ENCODE data around the gene BMP3. TPM values are rescaled to one million over a fixed set of nuclear protein-coding genes. Genes with fewer than 3 reads are reported as not detected.
"Not testable (repeated sequence)": the region's sequence is repeated elsewhere in the genome, so short reads cannot be mapped to it uniquely, and the experiment has no call there.

BMP3 gene
- total RNA-seq, 1 donor from 2014 or later: not detected

DNA sequence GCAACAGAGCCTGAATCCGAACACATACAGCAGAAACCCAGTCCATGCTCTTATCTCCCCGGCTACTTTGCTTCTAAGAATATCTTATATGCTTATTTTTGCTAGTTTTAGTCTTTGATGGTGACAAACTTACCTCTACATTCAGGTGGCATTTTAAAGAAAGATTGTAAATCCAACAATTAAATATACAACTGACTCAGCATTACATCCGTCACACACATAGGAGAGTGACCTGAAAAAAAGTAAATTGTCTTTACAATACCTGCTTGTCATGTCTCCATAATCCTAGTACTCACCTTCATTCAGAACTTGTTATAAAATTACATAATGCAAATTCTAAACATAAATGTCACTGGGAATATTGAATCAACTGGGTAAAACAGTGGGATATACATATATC, 30.6 kb upstream of the BMP3 start:
- Mint-ChIP-seq H3K36me3 (ENCODE audit: low read depth, unreplicated experiment) (no peaks in the 10 kb centered on the region), H3K9me3 (ENCODE audit: unreplicated experiment) (peaks cover 3% of the 10 kb centered on the region)
- H3K36me3 ChIP-seq (ENCODE audit: insufficient read depth, low read length): no peaks in the 10 kb centered on the region

DNA sequence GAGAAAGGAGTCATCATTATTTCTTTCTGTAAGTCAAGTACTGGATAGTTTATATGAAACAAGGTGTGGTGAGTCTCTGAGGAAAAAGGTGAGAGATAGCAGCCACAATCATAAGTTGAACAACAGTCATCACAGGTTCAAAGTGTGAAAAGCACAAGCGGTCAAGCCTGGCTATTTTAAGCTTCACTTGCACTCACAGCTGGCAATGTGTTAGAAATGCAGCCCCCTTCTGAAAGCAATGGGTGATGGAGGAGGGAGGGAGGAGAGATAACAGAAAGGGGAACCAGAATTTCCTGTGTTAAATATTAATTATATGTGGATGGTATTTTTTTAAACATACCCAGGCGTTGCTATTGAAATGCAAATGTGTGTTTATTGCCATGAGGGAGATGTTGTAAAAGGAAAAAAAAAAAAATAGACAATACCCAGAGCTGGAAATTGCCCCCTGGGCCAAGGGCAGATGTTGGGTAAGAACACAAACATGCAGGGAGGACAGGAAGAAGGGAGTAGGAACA, 26.9 kb upstream of the BMP3 start:
- Mint-ChIP-seq H3K4me3 (ENCODE audit: unreplicated experiment) (no peak overlapping the region), H3K36me3 (ENCODE audit: low read depth, unreplicated experiment) (no peaks in the 10 kb centered on the region), H3K4me1 (ENCODE audit: low read depth, unreplicated experiment) (no peaks in the 10 kb centered on the region), H3K9me3 (ENCODE audit: unreplicated experiment) (no peaks in the 10 kb centered on the region), H3K27me3 (ENCODE audit: low read depth, unreplicated experiment) (no peaks in the 10 kb centered on the region), H3K27ac (ENCODE audit: unreplicated experiment) (no peak overlapping the region)
- no peak for DNase-seq (ENCODE audit: low read depth)
- Histone ChIP-seq H4K20me1 (ENCODE audit: insufficient read depth, low read length) (no peaks in the 10 kb centered on the region), H3K4me1 (ENCODE audit: insufficient read depth, low read length) (no peaks in the 10 kb centered on the region), H3K27ac (ENCODE audit: low read depth, low read length) (no peak overlapping the region), H3K4me3 (ENCODE audit: insufficient read depth, low read depth, low read length) (no peak overlapping the region), H3K9ac (ENCODE audit: low read length) (no peak overlapping the region), H3K27me3 (ENCODE audit: insufficient read depth, low read length) (no peaks in the 10 kb centered on the region), H3K4me2 (ENCODE audit: low read length) (no peak overlapping the region), H3K79me2 (ENCODE audit: insufficient read depth, low read length) (no peaks in the 10 kb centered on the region), H3K36me3 (ENCODE audit: insufficient read depth, low read length) (no peaks in the 10 kb centered on the region), H2AFZ (ENCODE audit: low read depth, low read length) (no peak overlapping the region), H3K9me3 (ENCODE audit: insufficient read depth, low read depth, low read length) (no peaks in the 10 kb centered on the region)
- FAIRE-seq: no peak
- no peak for TF ChIP-seq EZH2 (IDR thresholded peaks at IDR 0.05; ENCODE audit: insufficient read depth, low read length)
- TF ChIP-seq CTCF (IDR thresholded peaks at IDR 0.05; ENCODE audit: insufficient read depth, low read depth, low read length): no peak

More for the DNA sequence above, 30.6 kb upstream of the BMP3 start:
- Histone ChIP-seq H4K20me1 (ENCODE audit: insufficient read depth, low read length) (no peaks in the 10 kb centered on the region), H3K27ac (ENCODE audit: low read depth, low read length) (no peak overlapping the region), H3K9me3 (ENCODE audit: insufficient read depth, low read depth, low read length) (no peaks in the 10 kb centered on the region), H3K9ac (ENCODE audit: low read length) (no peak overlapping the region), H3K27me3 (ENCODE audit: insufficient read depth, low read length) (no peaks in the 10 kb centered on the region), H3K4me1 (ENCODE audit: insufficient read depth, low read length) (no peaks in the 10 kb centered on the region), H3K4me2 (ENCODE audit: low read length) (no peak overlapping the region), H2AFZ (ENCODE audit: low read depth, low read length) (no peak overlapping the region), H3K79me2 (ENCODE audit: insufficient read depth, low read length) (no peaks in the 10 kb centered on the region), H3K4me3 (ENCODE audit: insufficient read depth, low read depth, low read length) (no peak overlapping the region)
- FAIRE-seq (no peak), DNase-seq (ENCODE audit: low read depth) (no peak)
- Mint-ChIP-seq H3K4me3 (ENCODE audit: unreplicated experiment) (no peak overlapping the region), H3K4me1 (ENCODE audit: low read depth, unreplicated experiment) (no peaks in the 10 kb centered on the region), H3K27ac (ENCODE audit: unreplicated experiment) (no peak overlapping the region), H3K27me3 (ENCODE audit: low read depth, unreplicated experiment) (no peaks in the 10 kb centered on the region)
- no peak for TF ChIP-seq CTCF (IDR thresholded peaks at IDR 0.05; ENCODE audit: insufficient read depth, low read depth, low read length)
- TF ChIP-seq EZH2 (IDR thresholded peaks at IDR 0.05; ENCODE audit: insufficient read depth, low read length): no peak

DNA sequence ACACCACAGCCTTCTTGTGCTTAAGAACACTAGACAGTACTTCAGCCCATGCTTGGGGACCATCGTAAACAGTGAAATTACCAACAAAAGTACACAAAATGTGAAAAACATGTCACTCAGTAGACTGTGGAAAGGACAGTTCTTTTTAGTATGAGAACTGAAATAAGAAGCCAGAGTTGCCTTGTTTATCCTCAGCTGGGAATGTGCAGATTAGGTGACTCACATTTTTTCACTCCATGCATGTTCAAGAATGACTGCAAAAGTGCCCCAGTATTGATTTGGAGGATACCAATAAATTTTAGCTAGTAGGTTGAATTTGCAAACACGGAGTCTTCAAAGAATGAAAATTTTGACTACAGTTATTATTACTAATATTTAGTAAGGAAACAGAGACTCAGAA, 23.1 kb upstream of the BMP3 start:
- Histone ChIP-seq H3K27ac (ENCODE audit: low read depth, low read length) (no peak overlapping the region), H3K79me2 (ENCODE audit: insufficient read depth, low read length) (no peaks in the 10 kb centered on the region), H3K9ac (ENCODE audit: low read length) (no peak overlapping the region), H3K36me3 (ENCODE audit: insufficient read depth, low read length) (no peaks in the 10 kb centered on the region), H3K9me3 (ENCODE audit: insufficient read depth, low read depth, low read length) (no peaks in the 10 kb centered on the region), H2AFZ (ENCODE audit: low read depth, low read length) (no peak overlapping the region), H3K27me3 (ENCODE audit: insufficient read depth, low read length) (no peaks in the 10 kb centered on the region), H3K4me2 (ENCODE audit: low read length) (no peak overlapping the region), H3K4me1 (ENCODE audit: insufficient read depth, low read length) (no peaks in the 10 kb centered on the region), H4K20me1 (ENCODE audit: insufficient read depth, low read length) (no peaks in the 10 kb centered on the region), H3K4me3 (ENCODE audit: insufficient read depth, low read depth, low read length) (no peak overlapping the region)
- no peak for TF ChIP-seq EZH2 (IDR thresholded peaks at IDR 0.05; ENCODE audit: insufficient read depth, low read length)
- no peak for TF ChIP-seq CTCF (IDR thresholded peaks at IDR 0.05; ENCODE audit: insufficient read depth, low read depth, low read length)
- FAIRE-seq (no peak), DNase-seq (ENCODE audit: low read depth) (no peak)
- Mint-ChIP-seq H3K27ac (ENCODE audit: unreplicated experiment) (no peak overlapping the region), H3K4me3 (ENCODE audit: unreplicated experiment) (no peak overlapping the region), H3K36me3 (ENCODE audit: low read depth, unreplicated experiment) (no peaks in the 10 kb centered on the region), H3K9me3 (ENCODE audit: unreplicated experiment) (no peaks in the 10 kb centered on the region), H3K4me1 (ENCODE audit: low read depth, unreplicated experiment) (no peaks in the 10 kb centered on the region), H3K27me3 (ENCODE audit: low read depth, unreplicated experiment) (no peaks in the 10 kb centered on the region)

GRCh38 chr4:81016566-81016965, 13.9 kb upstream of the BMP3 start:
- not testable (repeated sequence) for H3K9ac ChIP-seq (ENCODE audit: low read length); H3K4me3 ChIP-seq (ENCODE audit: insufficient read depth, low read depth, low read length); H4K20me1 ChIP-seq (ENCODE audit: insufficient read depth, low read length); H3K27ac Mint-ChIP-seq (ENCODE audit: unreplicated experiment); H3K27ac ChIP-seq (ENCODE audit: low read depth, low read length); H2AFZ ChIP-seq (ENCODE audit: low read depth, low read length); H3K4me3 Mint-ChIP-seq (ENCODE audit: unreplicated experiment); H3K27me3 Mint-ChIP-seq (ENCODE audit: low read depth, unreplicated experiment); H3K79me2 ChIP-seq (ENCODE audit: insufficient read depth, low read length); H3K4me2 ChIP-seq (ENCODE audit: low read length); H3K4me1 Mint-ChIP-seq (ENCODE audit: low read depth, unreplicated experiment); H3K36me3 Mint-ChIP-seq (ENCODE audit: low read depth, unreplicated experiment); H3K9me3 Mint-ChIP-seq (ENCODE audit: unreplicated experiment); FAIRE-seq; H3K9me3 ChIP-seq (ENCODE audit: insufficient read depth, low read depth, low read length); H3K27me3 ChIP-seq (ENCODE audit: insufficient read depth, low read length); DNase-seq (ENCODE audit: low read depth); H3K36me3 ChIP-seq (ENCODE audit: insufficient read depth, low read length); H3K4me1 ChIP-seq (ENCODE audit: insufficient read depth, low read length)

All from astrocyte (in vitro differentiated cells and primary cell).